Tibial nerve (tissue), 3 donors: Measurements from ENCODE around the gene BMERB1.

Source experiments
- POLR2A ChIP-seq, 2 donors: fragments of 450-650 bp; IDR thresholded peaks; one replicate each; pipeline ENCODE4 v1.6.1; 2017; ENCODE audit warnings: antibody characterized with exemption in 2 of 2, mild to moderate bottlenecking in 2 of 2, moderate library complexity in 2 of 2
- TF ChIP-seq, protein P1 (sequence below), 5 experiments: fragments of 200-600 bp in 3 of 5; fragments of 450-650 bp in 2 of 5; sonication (generic) in 3 of 5; IDR thresholded peaks; one replicate each; pipeline ENCODE4 v1.5.1; 2016 to 2019; ENCODE audit warnings: antibody characterized with exemption in 5 of 5, mild to moderate bottlenecking in 3 of 5, moderate library complexity in 2 of 5

DNA sequence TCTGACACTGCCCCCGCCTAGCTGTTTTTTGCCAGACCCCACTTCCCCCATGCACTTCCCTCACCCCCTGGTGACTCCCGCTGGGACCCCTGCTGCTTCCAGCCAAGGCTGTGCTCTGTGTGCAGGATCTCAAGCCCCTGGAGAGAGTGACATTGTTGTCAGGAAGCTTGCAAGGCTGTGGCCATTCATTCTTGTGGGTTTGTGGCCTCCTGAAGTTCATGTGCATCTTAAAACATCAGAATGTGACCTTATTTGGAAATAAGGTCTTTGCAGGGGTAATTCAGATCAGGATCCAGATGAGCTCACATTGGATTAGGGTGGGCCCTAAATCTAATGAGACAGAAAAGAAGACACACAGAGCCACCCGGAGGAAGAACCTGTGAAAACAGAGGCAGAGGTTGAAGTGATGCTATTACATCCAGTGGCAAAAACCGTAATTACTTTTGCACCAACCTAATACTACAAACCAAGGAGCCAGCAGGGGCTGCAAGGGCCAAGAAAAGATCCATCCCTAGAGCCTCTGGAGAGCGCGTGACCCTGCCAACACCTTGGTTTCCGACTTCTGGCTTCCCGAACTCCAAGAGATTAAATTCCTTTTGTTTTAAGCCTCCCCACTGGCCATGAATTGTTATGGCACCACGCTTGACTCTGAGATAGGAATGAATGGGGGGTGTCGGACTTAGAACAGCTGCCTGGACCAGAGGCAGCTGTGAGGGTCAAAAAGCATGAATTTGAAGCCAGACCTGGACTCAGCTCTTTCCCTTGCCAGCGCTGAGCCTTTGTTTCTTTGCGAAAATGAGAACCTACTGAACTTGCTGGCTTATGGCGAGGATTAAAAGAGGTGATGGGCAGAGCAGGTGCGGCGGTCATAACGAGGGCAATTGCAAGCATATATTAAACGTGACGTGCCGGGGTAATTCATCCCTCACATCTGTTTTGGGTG lies 75.5 kb downstream of the BMERB1 start:
- TF ChIP-seq, protein P1, sequence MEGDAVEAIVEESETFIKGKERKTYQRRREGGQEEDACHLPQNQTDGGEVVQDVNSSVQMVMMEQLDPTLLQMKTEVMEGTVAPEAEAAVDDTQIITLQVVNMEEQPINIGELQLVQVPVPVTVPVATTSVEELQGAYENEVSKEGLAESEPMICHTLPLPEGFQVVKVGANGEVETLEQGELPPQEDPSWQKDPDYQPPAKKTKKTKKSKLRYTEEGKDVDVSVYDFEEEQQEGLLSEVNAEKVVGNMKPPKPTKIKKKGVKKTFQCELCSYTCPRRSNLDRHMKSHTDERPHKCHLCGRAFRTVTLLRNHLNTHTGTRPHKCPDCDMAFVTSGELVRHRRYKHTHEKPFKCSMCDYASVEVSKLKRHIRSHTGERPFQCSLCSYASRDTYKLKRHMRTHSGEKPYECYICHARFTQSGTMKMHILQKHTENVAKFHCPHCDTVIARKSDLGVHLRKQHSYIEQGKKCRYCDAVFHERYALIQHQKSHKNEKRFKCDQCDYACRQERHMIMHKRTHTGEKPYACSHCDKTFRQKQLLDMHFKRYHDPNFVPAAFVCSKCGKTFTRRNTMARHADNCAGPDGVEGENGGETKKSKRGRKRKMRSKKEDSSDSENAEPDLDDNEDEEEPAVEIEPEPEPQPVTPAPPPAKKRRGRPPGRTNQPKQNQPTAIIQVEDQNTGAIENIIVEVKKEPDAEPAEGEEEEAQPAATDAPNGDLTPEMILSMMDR (IDR thresholded peaks at IDR 0.05) = no peak
- TF ChIP-seq POLR2A (IDR thresholded peaks at IDR 0.05) = no peak
